Measurements from ENCODE around the gene WDR70. TPM values are rescaled to one million over a fixed set of nuclear protein-coding genes. Genes with fewer than 3 reads are reported as not detected.
A peak's percentile ranks its signal among the peaks of the same experiment; 100 is the strongest.
"Not testable (repeated sequence)": the region's sequence is repeated elsewhere in the genome, so short reads cannot be mapped to it uniquely, and the experiment has no call there.

Gene WDR70
- total RNA-seq, 1 experiment from 2014 or later: 25.0 TPM

- H3K79me2 ChIP-seq (ENCODE audit: low read length); ATAC-seq; H4K20me1 ChIP-seq (ENCODE audit: low read length); H3K4me3 ChIP-seq (ENCODE audit: low read length); H3K36me3 ChIP-seq (ENCODE audit: low read depth, low read length); H3F3A ChIP-seq (ENCODE audit: low read length, unreplicated experiment); H3K4me2 ChIP-seq (ENCODE audit: low read length); H3K9me3 ChIP-seq (ENCODE audit: low read length); H3K9me2 ChIP-seq (replicated peaks; ENCODE audit: low read length); H3K27ac ChIP-seq (ENCODE audit: low read length); H3K27me3 ChIP-seq (ENCODE audit: low read length); intact Hi-C loops (cut with micrococcal nuclease); BruUV-seq (replicated peaks); CTCF ChIA-PET; H3K9ac ChIP-seq (ENCODE audit: low read length); H2AFZ ChIP-seq (ENCODE audit: low read length); H3K4me1 ChIP-seq (ENCODE audit: insufficient read depth, low read length): not testable (repeated sequence)
- POLR2A ChIA-PET (ENCODE audit: unreplicated experiment): interaction anchor here (0.6 kb wide), 1 partner anchor 16 kb away, joined by 8 read pairs; no protein-coding TSS in a partner anchor
- peak; percentile 3 for DNase-seq
These were observed 300.8 kb downstream of the WDR70 start for GRCh38 chr5:37679903-37680302.

- Histone ChIP-seq H3K4me3 (ENCODE audit: low read length) (no peak overlapping the region), H3K27me3 (ENCODE audit: low read length) (no peaks in the 10 kb centered on the region), H2AFZ (ENCODE audit: low read length) (no peak overlapping the region), H3K27ac (ENCODE audit: low read length) (no peak overlapping the region), H3K4me2 (ENCODE audit: low read length) (no peak overlapping the region), H3K9ac (ENCODE audit: low read length) (no peak overlapping the region), H3K9me2 (replicated peaks; ENCODE audit: low read length) (no peaks in the 10 kb centered on the region), H3F3A (ENCODE audit: low read length, unreplicated experiment) (no peaks in the 10 kb centered on the region), H3K9me3 (ENCODE audit: low read length) (no peaks in the 10 kb centered on the region), H3K79me2 (ENCODE audit: low read length) (no peaks in the 10 kb centered on the region), H3K4me1 (ENCODE audit: insufficient read depth, low read length) (no peaks in the 10 kb centered on the region), H3K36me3 (ENCODE audit: low read depth, low read length) (no peaks in the 10 kb centered on the region), H4K20me1 (ENCODE audit: low read length) (no peaks in the 10 kb centered on the region)
- ChIA-PET CTCF (no interaction called here), POLR2A (ENCODE audit: unreplicated experiment) (no interaction called here)
- BruUV-seq (replicated peaks): no TSS peak
- ATAC-seq (no peak), DNase-seq (no peak)
- intact Hi-C loops (cut with micrococcal nuclease): no loop called here
- TF ChIP-seq EZH2phosphoT487 (IDR thresholded peaks at IDR 0.05; ENCODE audit: borderline replicate concordance, low read length): no peak
These were observed 304.0 kb downstream of the WDR70 start for GRCh38 chr5:37683072-37683471.

GRCh38 chr5:37685211-37685610 is 306.1 kb downstream of the WDR70 start:
- intact Hi-C loops (cut with micrococcal nuclease): no loop called here
- no peaks in the 10 kb centered on the region for H3K79me2 ChIP-seq (ENCODE audit: low read length)
- BruUV-seq (replicated peaks): no TSS peak
- H3K27ac ChIP-seq (ENCODE audit: low read length): no peak overlapping the region
- ChIA-PET CTCF (no interaction called here), POLR2A (ENCODE audit: unreplicated experiment) (no interaction called here)
- no peaks in the 10 kb centered on the region for H3K9me3 ChIP-seq (ENCODE audit: low read length)
- DNase-seq (no peak), ATAC-seq (no peak)
- no peaks in the 10 kb centered on the region for H4K20me1 ChIP-seq (ENCODE audit: low read length)
- no peaks in the 10 kb centered on the region for H3K9me2 ChIP-seq (replicated peaks; ENCODE audit: low read length)
- H3K4me1 ChIP-seq (ENCODE audit: insufficient read depth, low read length): no peaks in the 10 kb centered on the region
- no peak for TF ChIP-seq EZH2 (IDR thresholded peaks at IDR 0.05; ENCODE audit: low read length, unreplicated experiment)
- no peak for TF ChIP-seq EZH2phosphoT487 (IDR thresholded peaks at IDR 0.05; ENCODE audit: borderline replicate concordance, low read length)
- no peak for TF ChIP-seq CTCF (conservative IDR thresholded peaks at IDR 0.05; ENCODE audit: low read depth, low read length)
- H3K36me3 ChIP-seq (ENCODE audit: low read depth, low read length): no peaks in the 10 kb centered on the region
- no peaks in the 10 kb centered on the region for H3F3A ChIP-seq (ENCODE audit: low read length, unreplicated experiment)
- H2AFZ ChIP-seq (ENCODE audit: low read length): no peak overlapping the region
- no peaks in the 10 kb centered on the region for H3K27me3 ChIP-seq (ENCODE audit: low read length)
- H3K4me3 ChIP-seq (ENCODE audit: low read length): no peak overlapping the region
- H3K9ac ChIP-seq (ENCODE audit: low read length): no peak overlapping the region
- H3K4me2 ChIP-seq (ENCODE audit: low read length): no peak overlapping the region

- Histone ChIP-seq H3K9me3 (ENCODE audit: low read length) (no peaks in the 10 kb centered on the region), H3K27me3 (ENCODE audit: low read length) (no peaks in the 10 kb centered on the region), H2AFZ (ENCODE audit: low read length) (no peak overlapping the region), H4K20me1 (ENCODE audit: low read length) (no peaks in the 10 kb centered on the region), H3F3A (ENCODE audit: low read length, unreplicated experiment) (no peaks in the 10 kb centered on the region), H3K9me2 (replicated peaks; ENCODE audit: low read length) (no peaks in the 10 kb centered on the region), H3K36me3 (ENCODE audit: low read depth, low read length) (no peaks in the 10 kb centered on the region), H3K4me3 (ENCODE audit: low read length) (no peak overlapping the region), H3K27ac (ENCODE audit: low read length) (no peak overlapping the region), H3K4me2 (ENCODE audit: low read length) (no peak overlapping the region), H3K9ac (ENCODE audit: low read length) (no peak overlapping the region), H3K4me1 (ENCODE audit: insufficient read depth, low read length) (no peaks in the 10 kb centered on the region), H3K79me2 (ENCODE audit: low read length) (no peaks in the 10 kb centered on the region)
- POLR2A ChIA-PET (ENCODE audit: unreplicated experiment): no interaction called here
- ATAC-seq (no peak), DNase-seq (no peak)
- CTCF ChIA-PET: no interaction called here
- TF ChIP-seq CTCF (conservative IDR thresholded peaks at IDR 0.05; ENCODE audit: low read depth, low read length): no peak
- TF ChIP-seq EZH2 (IDR thresholded peaks at IDR 0.05; ENCODE audit: low read length, unreplicated experiment): no peak
- TF ChIP-seq EZH2phosphoT487 (IDR thresholded peaks at IDR 0.05; ENCODE audit: borderline replicate concordance, low read length): no peak
- no TSS peak for BruUV-seq (replicated peaks)
- intact Hi-C loops (cut with micrococcal nuclease): no loop called here
These were observed 306.7 kb downstream of the WDR70 start for GRCh38 chr5:37685816-37686215.

GRCh38 chr5:37688925-37689324 is 309.8 kb downstream of the WDR70 start:
- BruUV-seq (replicated peaks); ATAC-seq; H3K27me3 ChIP-seq (ENCODE audit: low read length); H3K9ac ChIP-seq (ENCODE audit: low read length); H3K9me2 ChIP-seq (replicated peaks; ENCODE audit: low read length); H2AFZ ChIP-seq (ENCODE audit: low read length); H3K27ac ChIP-seq (ENCODE audit: low read length); intact Hi-C loops (cut with micrococcal nuclease); H3K4me3 ChIP-seq (ENCODE audit: low read length); H3K4me2 ChIP-seq (ENCODE audit: low read length); H3F3A ChIP-seq (ENCODE audit: low read length, unreplicated experiment); H3K36me3 ChIP-seq (ENCODE audit: low read depth, low read length); POLR2A ChIA-PET (ENCODE audit: unreplicated experiment); H3K9me3 ChIP-seq (ENCODE audit: low read length); H4K20me1 ChIP-seq (ENCODE audit: low read length); CTCF ChIA-PET; H3K4me1 ChIP-seq (ENCODE audit: insufficient read depth, low read length); DNase-seq; H3K79me2 ChIP-seq (ENCODE audit: low read length): not testable (repeated sequence)
